MM.1S (cell line): ENCODE measurements around the gene GLT8D1.

ENCODE experiments used
- CTCF ChIP-seq: fragments of 300-600 bp; sonication (generic); IDR thresholded peaks from 2 replicates; pipeline ENCODE4 v1.5.1; 2016; ENCODE audit warnings: antibody characterized with exemption, low read length, mixed read lengths
- EZH2phosphoT487 ChIP-seq: fragments of 300-600 bp; sonication (generic); IDR thresholded peaks from 2 replicates; pipeline ENCODE4 v1.6.1; 2018; ENCODE audit warnings: antibody characterized with exemption, low read length

DNA sequence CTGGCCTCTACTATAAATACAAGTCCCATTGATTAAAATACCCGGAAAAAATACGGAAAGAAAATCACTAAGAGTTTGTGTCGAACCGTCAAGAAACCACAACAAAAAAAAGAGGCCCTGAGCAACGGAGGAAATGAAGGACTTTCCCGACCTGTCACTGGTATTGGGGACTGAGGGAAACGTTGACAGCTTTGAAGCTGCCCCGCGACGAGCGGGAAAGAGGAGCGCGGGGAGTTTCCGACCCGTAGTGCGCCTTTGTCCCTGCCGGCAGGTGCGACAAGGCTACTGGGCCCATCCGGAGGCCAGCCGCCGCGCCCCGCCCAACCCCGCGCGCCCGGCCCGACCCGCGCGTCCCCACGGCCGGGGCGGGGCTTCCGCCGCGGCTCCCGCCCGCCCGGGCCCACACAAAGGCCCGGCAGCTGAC is 20.3 kb downstream of the GLT8D1 start:
- TF ChIP-seq CTCF (no peak), EZH2phosphoT487 (no peak)
